ENCODE data around the gene ST3GAL2. TPM values are rescaled to one million over a fixed set of nuclear protein-coding genes. Genes with fewer than 3 reads are reported as not detected.

ST3GAL2 gene, protein sequence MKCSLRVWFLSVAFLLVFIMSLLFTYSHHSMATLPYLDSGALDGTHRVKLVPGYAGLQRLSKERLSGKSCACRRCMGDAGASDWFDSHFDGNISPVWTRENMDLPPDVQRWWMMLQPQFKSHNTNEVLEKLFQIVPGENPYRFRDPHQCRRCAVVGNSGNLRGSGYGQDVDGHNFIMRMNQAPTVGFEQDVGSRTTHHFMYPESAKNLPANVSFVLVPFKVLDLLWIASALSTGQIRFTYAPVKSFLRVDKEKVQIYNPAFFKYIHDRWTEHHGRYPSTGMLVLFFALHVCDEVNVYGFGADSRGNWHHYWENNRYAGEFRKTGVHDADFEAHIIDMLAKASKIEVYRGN
- 32.1 and 33.0 TPM in 2 replicates for total RNA-seq

GRCh38 chr16:70438969-70439862 lies at the start of gene ST3GAL2:
Gene ST3GAL2, minus strand, starts transcription at chr16:70439100. Its CDS starts 40,570 bp downstream, at chr16:70398530.

GRCh38 chr16:70454222-70455034 lies 15.5 kb upstream of the ST3GAL2 start, which contains the start of gene FCSK:
Gene FCSK, plus strand, starts transcription at chr16:70454595. Its CDS starts 8,596 bp downstream, at chr16:70463191.

Other genes with a start within 250 kb of the ST3GAL2 start
- gene EXOSC6, start 187.2 kb downstream of the ST3GAL2 start, total RNA-seq: 31.9 and 32.5 TPM in 2 replicates
- 108 and 114 TPM in 2 replicates for gene AARS1, start 149.6 kb downstream of the ST3GAL2 start, total RNA-seq
- gene DDX19B, start 139.9 kb downstream of the ST3GAL2 start, total RNA-seq: 34.8 and 39.2 TPM in 2 replicates
- 41.3 and 45.8 TPM in 2 replicates for gene DDX19A, start 92.2 kb downstream of the ST3GAL2 start, total RNA-seq
- gene FCSK, start 15.5 kb upstream of the ST3GAL2 start, total RNA-seq: 13.7 and 15.0 TPM in 2 replicates
- gene COG4, start 84.5 kb upstream of the ST3GAL2 start, total RNA-seq: 39.5 and 39.6 TPM in 2 replicates
- 103 and 167 TPM in 2 replicates for gene SF3B3, start 84.7 kb upstream of the ST3GAL2 start, total RNA-seq
- 3.3 and 5.1 TPM in 2 replicates for gene IL34, start 207.5 kb upstream of the ST3GAL2 start, total RNA-seq
- gene MTSS2, start 247.0 kb upstream of the ST3GAL2 start, total RNA-seq: 23.0 and 36.4 TPM in 2 replicates

Data from mammary microvascular endothelial cell (primary cell).